DND-41 (cell line): Measurements from ENCODE around the gene RBM48.

Experiments
- ATAC-seq: fragments of 200-7000 bp; cut with Tn5 transposase; 3 replicates; pipeline ENCODE4 v1.9.1; 2021; ENCODE audit warnings: low read depth; ENCODE audit not compliant: insufficient read depth
- DNase-seq: peaks from one replicate; pipeline ENCODE4 v3.0.0-alpha.2; 2020
- H2AFZ ChIP-seq: 2 replicates; pipeline ENCODE4 v1.6.0; 2012; ENCODE audit warnings: low read depth, low read length
- H3K27ac ChIP-seq: 2 replicates; pipeline ENCODE4 v1.5.1; 2012; ENCODE audit warnings: low read length, inconsistent platforms
- H3K27me3 ChIP-seq: fragments of 200-600 bp; sonication (generic); 2 replicates; pipeline ENCODE4 v1.6.0; 2012; ENCODE audit warnings: low read length, mild to moderate bottlenecking, inconsistent platforms; ENCODE audit not compliant: insufficient read depth, poor library complexity
- H3K36me3 ChIP-seq: 2 replicates; pipeline ENCODE4 v1.5.1; 2012; ENCODE audit warnings: low read length, inconsistent platforms; ENCODE audit not compliant: insufficient read depth
- H3K4me1 ChIP-seq: 2 replicates; pipeline ENCODE4 v1.5.1; 2012; ENCODE audit warnings: mild to moderate bottlenecking, low read length; ENCODE audit not compliant: insufficient read depth
- H3K4me2 ChIP-seq: 2 replicates; pipeline ENCODE4 v1.6.0; 2012; ENCODE audit warnings: mild to moderate bottlenecking, moderate library complexity, low read length, inconsistent platforms; ENCODE audit not compliant: insufficient read depth
- H3K4me3 ChIP-seq, 2 experiments: fragments of 200-600 bp in 1 of 2; shearing (Covaris generic) in 1 of 2; 2 replicates each; pipeline ENCODE4 v1.5.1; 2012 to 2016; ENCODE audit warnings: inconsistent platforms in 2 of 2, low read length in 2 of 2, mild to moderate bottlenecking in 2 of 2, low read depth in 1 of 2, moderate library complexity in 1 of 2
- H3K79me2 ChIP-seq: 2 replicates; pipeline ENCODE4 v1.6.0; 2012; ENCODE audit warnings: low read length, inconsistent platforms; ENCODE audit not compliant: insufficient read depth
- H3K9ac ChIP-seq: 2 replicates; pipeline ENCODE4 v1.6.0; 2012; ENCODE audit warnings: low read depth, mild to moderate bottlenecking, inconsistent platforms, low read length, moderate library complexity
- H3K9me3 ChIP-seq: 2 replicates; pipeline ENCODE4 v1.5.1; 2012; ENCODE audit warnings: low read length, moderate library complexity, mild to moderate bottlenecking, inconsistent platforms; ENCODE audit not compliant: insufficient read depth, severe bottlenecking
- H4K20me1 ChIP-seq: 2 replicates; pipeline ENCODE4 v1.6.0; 2012; ENCODE audit warnings: low read length; ENCODE audit not compliant: insufficient read depth
- EZH2 ChIP-seq: IDR thresholded peaks from 3 replicates; pipeline ENCODE4 v1.6.1; 2012; ENCODE audit warnings: borderline replicate concordance, low read depth, mild to moderate bottlenecking, moderate library complexity, low read length, inconsistent platforms; ENCODE audit not compliant: severe bottlenecking
- TF ChIP-seq, protein P1 (sequence below): IDR thresholded peaks from 2 replicates; pipeline ENCODE4 v1.5.1; 2012; ENCODE audit warnings: borderline replicate concordance, low read length, moderate library complexity, mild to moderate bottlenecking; ENCODE audit not compliant: poor library complexity, severe bottlenecking; ENCODE audit errors: extremely low read depth

The RBM48 gene

GRCh38 chr7:92520024-92520423 lies 8.6 kb upstream of the RBM48 start:
- no peak for DNase-seq
- TF ChIP-seq, protein P1, sequence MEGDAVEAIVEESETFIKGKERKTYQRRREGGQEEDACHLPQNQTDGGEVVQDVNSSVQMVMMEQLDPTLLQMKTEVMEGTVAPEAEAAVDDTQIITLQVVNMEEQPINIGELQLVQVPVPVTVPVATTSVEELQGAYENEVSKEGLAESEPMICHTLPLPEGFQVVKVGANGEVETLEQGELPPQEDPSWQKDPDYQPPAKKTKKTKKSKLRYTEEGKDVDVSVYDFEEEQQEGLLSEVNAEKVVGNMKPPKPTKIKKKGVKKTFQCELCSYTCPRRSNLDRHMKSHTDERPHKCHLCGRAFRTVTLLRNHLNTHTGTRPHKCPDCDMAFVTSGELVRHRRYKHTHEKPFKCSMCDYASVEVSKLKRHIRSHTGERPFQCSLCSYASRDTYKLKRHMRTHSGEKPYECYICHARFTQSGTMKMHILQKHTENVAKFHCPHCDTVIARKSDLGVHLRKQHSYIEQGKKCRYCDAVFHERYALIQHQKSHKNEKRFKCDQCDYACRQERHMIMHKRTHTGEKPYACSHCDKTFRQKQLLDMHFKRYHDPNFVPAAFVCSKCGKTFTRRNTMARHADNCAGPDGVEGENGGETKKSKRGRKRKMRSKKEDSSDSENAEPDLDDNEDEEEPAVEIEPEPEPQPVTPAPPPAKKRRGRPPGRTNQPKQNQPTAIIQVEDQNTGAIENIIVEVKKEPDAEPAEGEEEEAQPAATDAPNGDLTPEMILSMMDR, result no peak
- TF ChIP-seq EZH2, result no peak
- no peak overlapping the region for H3K4me3 ChIP-seq
- peaks cover 26% of the 10 kb centered on the region for H3K79me2 ChIP-seq
- H3K27me3 ChIP-seq, result no peaks in the 10 kb centered on the region
- no peak overlapping the region for H3K27ac ChIP-seq
- no peak for ATAC-seq
- no peaks in the 10 kb centered on the region for H3K9me3 ChIP-seq
- H4K20me1 ChIP-seq, result peaks cover under 1% of the 10 kb centered on the region; the same call in 1 of the 2 replicates
- H3K4me2 ChIP-seq, result no peak overlapping the region
- no peaks in the 10 kb centered on the region for H3K4me1 ChIP-seq
- H3K36me3 ChIP-seq, result peaks cover 34% of the 10 kb centered on the region
- H2AFZ ChIP-seq, result no peak overlapping the region
- H3K9ac ChIP-seq, result no peak overlapping the region

DNA sequence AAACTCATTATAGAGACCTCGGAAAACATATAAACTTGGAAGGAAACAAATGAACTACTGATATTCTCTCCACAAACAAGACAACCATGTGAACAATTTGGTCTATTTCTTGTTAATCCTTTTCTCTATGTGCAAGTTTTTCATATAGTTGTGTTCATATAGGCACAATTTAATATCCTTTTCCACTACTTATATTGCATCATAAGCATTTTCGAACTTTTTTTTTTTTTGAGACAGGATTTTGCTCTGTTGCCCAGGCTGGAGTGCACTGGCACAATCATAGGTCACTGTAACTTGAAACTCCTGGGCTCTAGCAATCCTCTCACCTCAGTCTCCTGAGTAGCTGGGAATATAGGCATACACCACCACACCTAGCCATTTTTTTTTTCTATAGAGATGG lies 5.5 kb upstream of the RBM48 start:
- H3K4me1 ChIP-seq, result peaks cover 19% of the 10 kb centered on the region
- peaks cover 3% of the 10 kb centered on the region; the same call in 1 of the 2 replicates for H4K20me1 ChIP-seq
- no peak overlapping the region for H3K4me3 ChIP-seq
- H3K79me2 ChIP-seq, result peaks cover 57% of the 10 kb centered on the region
- no peak overlapping the region for H3K9ac ChIP-seq
- no peak for ATAC-seq
- TF ChIP-seq, protein P1, result no peak
- no peak for TF ChIP-seq EZH2
- no peaks in the 10 kb centered on the region for H3K27me3 ChIP-seq
- H2AFZ ChIP-seq, result no peak overlapping the region
- H3K9me3 ChIP-seq, result no peaks in the 10 kb centered on the region
- DNase-seq, result no peak
- H3K36me3 ChIP-seq, result peaks cover 20% of the 10 kb centered on the region
- H3K4me2 ChIP-seq, result no peak overlapping the region
- H3K27ac ChIP-seq, result no peak overlapping the region

DNA sequence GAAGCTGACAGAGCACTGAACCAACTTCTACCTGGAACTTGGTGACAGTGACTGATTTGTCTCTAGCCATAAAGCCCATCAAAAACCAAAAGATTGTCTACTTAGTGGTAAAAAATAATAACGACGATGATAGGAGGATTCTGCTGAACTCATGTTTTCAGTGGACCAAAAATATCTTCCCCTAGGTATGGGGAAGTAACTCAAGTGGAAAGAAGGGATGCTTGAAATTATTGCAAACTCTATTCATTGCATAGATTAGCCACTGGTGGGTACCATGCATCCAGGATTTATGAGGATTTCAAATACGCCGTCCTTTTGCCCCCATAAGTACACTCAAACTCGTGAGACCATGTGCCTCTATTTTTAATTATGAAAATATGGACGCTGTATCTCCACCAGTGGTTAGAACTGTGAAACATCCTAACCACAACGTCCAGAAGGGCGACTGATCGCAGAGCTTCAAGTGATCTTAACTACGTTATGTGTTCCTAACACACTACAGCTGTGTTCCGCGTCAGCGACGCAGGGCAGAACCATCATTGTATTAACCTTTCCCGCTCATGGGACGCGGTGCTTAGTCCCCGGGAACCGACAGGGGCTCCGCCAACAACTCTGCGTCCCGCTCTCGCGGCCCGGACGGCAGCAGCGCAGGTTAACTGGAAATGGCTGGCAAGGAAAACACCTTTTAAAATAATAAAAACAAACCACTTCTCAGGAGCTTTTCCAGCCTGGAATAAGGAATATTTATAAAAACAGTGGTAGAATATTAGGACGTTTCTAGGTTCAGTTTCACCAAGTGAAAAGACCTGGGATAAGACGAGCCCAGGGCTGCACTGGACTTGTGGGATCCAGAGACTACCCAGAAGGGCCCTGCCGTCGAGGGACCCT lies 1.1 kb upstream of the RBM48 start:
- peak overlapping the region; percentile 88 for H3K9ac ChIP-seq
- peaks cover 71% of the 10 kb centered on the region for H3K79me2 ChIP-seq
- H3K4me2 ChIP-seq, result peak overlapping the region; percentile 77
- H3K27ac ChIP-seq, result peak overlapping the region; percentile 75
- DNase-seq (peak; percentile 62), ATAC-seq (peak; percentile 34)
- H3K27me3 ChIP-seq, result no peaks in the 10 kb centered on the region
- no peak for TF ChIP-seq EZH2
- TF ChIP-seq, protein P1, result no peak
- H3K9me3 ChIP-seq, result no peaks in the 10 kb centered on the region
- peaks cover 30% of the 10 kb centered on the region for H3K36me3 ChIP-seq
- H4K20me1 ChIP-seq, result peaks cover 3% of the 10 kb centered on the region; the same call in 1 of the 2 replicates
- peak overlapping the region; percentile 94 for H2AFZ ChIP-seq
- peak overlapping the region; percentile 77 to 88 for H3K4me3 ChIP-seq
- H3K4me1 ChIP-seq, result peaks cover 34% of the 10 kb centered on the region
